ENCODE data around the gene CFAP61. TPM values are rescaled to one million over a fixed set of nuclear protein-coding genes. Genes with fewer than 3 reads are reported as not detected.

Gene CFAP61
- total RNA-seq, 2 donors from 2014 or later = 1.0 to 1.9 TPM

- Histone ChIP-seq H3K36me3 (no peaks in the 10 kb centered on the region), H3K27me3 (peaks cover 36 to 55% of the 10 kb centered on the region in 2 donors)
Observed at GRCh38 chr20:20369250-20370093, 317.1 kb downstream of the CFAP61 start.

DNA sequence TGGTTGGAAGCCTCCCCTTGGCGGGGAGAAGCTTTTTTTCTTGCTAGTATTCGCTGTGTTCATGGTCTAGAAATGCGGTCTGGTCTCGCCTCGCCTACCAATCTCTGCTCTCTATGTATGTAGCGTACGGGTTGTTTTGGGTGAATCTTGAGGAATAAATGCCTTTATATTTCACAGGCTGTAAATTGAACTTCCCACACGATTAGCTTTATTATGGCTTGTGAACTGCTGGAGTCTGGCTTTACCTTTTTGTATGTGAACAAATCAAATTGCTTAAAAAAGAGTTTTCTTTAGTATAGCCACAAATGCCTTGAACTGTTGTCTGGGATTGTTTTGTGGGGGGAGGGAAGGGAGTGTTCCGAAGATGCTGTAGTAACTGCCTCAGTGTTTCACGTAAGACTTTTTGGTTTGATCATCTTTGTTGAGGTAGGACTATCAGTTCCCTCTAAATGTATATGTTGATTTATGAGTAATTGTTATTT is 317.8 kb downstream of the CFAP61 start:
- DNase-seq (ENCODE audit: low spot score) = no peak
- Histone ChIP-seq H3K36me3 (no peaks in the 10 kb centered on the region), H3K27ac (no peak overlapping the region), H3K27me3 (peaks cover 30 to 48% of the 10 kb centered on the region in 2 donors), H3K4me1 (peaks cover 0 to 28% of the 10 kb centered on the region in 2 donors), H3K4me3 (no peak overlapping the region), H3K9me3 (no peaks in the 10 kb centered on the region)
- TF ChIP-seq CTCF (IDR thresholded peaks at IDR 0.05) = no peak

More at GRCh38 chr20:20369250-20370093, 317.1 kb downstream of the CFAP61 start:
- no peaks in the 10 kb centered on the region for H3K9me3 ChIP-seq
- H3K27ac ChIP-seq = no peak overlapping the region
- DNase-seq (ENCODE audit: low spot score) = no peak
- H3K4me1 ChIP-seq = peaks cover 0 to 29% of the 10 kb centered on the region in 2 donors
- peak overlapping the region in 1 of 2 donors; percentile 39 for H3K4me3 ChIP-seq
- TF ChIP-seq CTCF (IDR thresholded peaks at IDR 0.05) = no peak

DNA sequence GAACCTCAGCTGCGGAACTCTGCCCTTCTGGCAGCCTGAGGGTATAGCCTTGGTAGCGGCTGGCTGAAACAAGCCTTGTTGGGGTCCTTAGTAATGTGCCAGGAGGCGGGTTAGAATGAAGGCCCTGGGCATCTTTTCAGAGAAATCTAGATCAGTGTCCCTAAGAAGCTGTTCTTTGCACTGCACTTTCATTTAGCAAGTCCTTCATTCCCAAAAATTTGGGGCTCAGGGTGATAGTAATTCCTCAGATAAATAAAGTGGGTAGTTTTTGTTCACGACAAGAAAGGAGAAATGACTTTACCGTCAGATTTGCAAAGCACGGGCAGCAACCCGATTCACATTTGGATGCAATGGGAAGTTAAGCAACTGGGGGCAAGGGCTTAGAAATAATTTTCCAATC is 318.8 kb downstream of the CFAP61 start:
- TF ChIP-seq CTCF (IDR thresholded peaks at IDR 0.05) = no peak
- Histone ChIP-seq H3K36me3 (no peaks in the 10 kb centered on the region), H3K9me3 (no peaks in the 10 kb centered on the region), H3K27me3 (peaks cover 23 to 40% of the 10 kb centered on the region in 2 donors), H3K4me3 (no peak overlapping the region), H3K27ac (no peak overlapping the region), H3K4me1 (peaks cover 0 to 28% of the 10 kb centered on the region in 2 donors)
- DNase-seq (ENCODE audit: low spot score) = no peak

DNA sequence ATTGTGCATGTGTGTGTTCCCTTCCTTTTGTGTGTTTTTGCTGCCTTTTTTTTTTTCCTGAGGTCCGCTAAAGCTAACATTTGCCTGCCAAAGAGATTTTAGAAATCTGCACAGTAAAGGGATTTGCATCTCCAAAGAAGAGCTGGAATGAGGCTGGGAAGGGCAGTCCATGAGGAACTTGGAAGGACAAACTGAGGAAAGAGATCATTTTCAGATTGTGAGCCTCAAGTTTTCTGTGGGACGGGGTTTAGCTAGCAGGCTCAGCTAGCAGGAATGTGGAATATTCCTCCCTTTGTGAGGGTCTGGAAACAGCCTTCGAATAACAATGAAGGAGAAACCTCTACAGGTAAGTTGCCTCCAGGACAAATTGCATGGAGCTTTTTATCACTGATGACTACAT is 319.3 kb downstream of the CFAP61 start:
- Histone ChIP-seq H3K27me3 (peaks cover 20 to 34% of the 10 kb centered on the region in 2 donors), H3K27ac (no peak overlapping the region), H3K9me3 (no peaks in the 10 kb centered on the region), H3K36me3 (no peaks in the 10 kb centered on the region), H3K4me3 (no peak overlapping the region), H3K4me1 (peaks cover 0 to 25% of the 10 kb centered on the region in 2 donors)
- TF ChIP-seq CTCF (IDR thresholded peaks at IDR 0.05) = no peak
- no peak for DNase-seq (ENCODE audit: low spot score)

DNA sequence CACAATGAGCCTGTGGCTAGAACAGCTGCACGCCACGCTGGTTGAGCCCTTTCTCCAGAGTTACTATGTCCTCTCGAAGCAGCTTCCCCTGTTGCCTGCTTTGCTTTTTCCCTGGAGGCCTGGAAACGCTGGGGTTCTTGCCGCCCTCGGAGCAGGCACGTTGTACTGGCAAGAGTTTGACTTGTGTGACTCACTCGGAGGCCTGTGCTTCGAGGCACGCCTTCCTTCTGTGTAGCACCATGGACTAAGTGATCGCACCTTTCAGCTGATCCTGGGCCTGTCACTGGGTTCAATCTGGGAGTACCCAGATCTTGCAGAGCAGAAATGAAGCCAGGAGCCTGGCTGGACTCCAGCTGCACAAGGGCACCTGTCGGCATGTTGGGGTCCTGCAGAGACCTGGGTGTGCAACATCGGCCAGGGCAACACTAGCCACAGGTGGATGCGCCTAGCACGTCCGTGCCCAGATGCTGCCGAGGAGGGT is 320.8 kb downstream of the CFAP61 start:
- peaks cover 14 to 26% of the 10 kb centered on the region in 2 donors for H3K27me3 ChIP-seq
- no peaks in the 10 kb centered on the region for H3K36me3 ChIP-seq
- no peaks in the 10 kb centered on the region for H3K9me3 ChIP-seq
- H3K27ac ChIP-seq = no peak overlapping the region
- no peak for TF ChIP-seq CTCF (IDR thresholded peaks at IDR 0.05)
- H3K4me1 ChIP-seq = peaks cover 0 to 12% of the 10 kb centered on the region in 2 donors
- DNase-seq (ENCODE audit: low spot score) = no peak
- no peak overlapping the region for H3K4me3 ChIP-seq
